AG04449 (cell line): ENCODE data around the gene GALM.

Experiments
- CTCF ChIA-PET: fragments of 350-600 bp; formaldehyde crosslinking; extraction: SDS; loops from one replicate; lab custom pipeline; 2021; ENCODE audit warnings: antibody characterized with exemption; lab: Yijun Ruan, JAX
- POLR2A ChIA-PET: fragments of 400-600, 350-600 bp; formaldehyde crosslinking; extraction: SDS; loops from one replicate; lab custom pipeline; 2020; ENCODE audit warnings: antibody characterized with exemption, inconsistent platforms; lab: Yijun Ruan, JAX
- DNase-seq: peaks from one replicate; pipeline ENCODE4 v3.0.0-alpha.2; 2010; ENCODE audit warnings: low read depth, low spot score
- H3K4me3 ChIP-seq: 2 replicates; pipeline ENCODE4 v1.5.1; 2011; ENCODE audit warnings: low read depth, mild to moderate bottlenecking, control low read depth, low read length
- CTCF ChIP-seq: IDR thresholded peaks from one replicate; pipeline ENCODE4 v1.5.1; 2011; ENCODE audit warnings: mild to moderate bottlenecking, moderate library complexity, low read length, control low read depth, inconsistent platforms; ENCODE audit not compliant: insufficient read depth; ENCODE audit errors: missing control alignments

The GALM gene

GRCh38 chr2:38622210-38622609, 43.7 kb upstream of the GALM start:
- DNase-seq = no peak
- H3K4me3 ChIP-seq = no peak overlapping the region
- CTCF ChIA-PET = no interaction called here
- POLR2A ChIA-PET = no interaction called here
- TF ChIP-seq CTCF = no peak

- CTCF ChIA-PET = interaction anchor here (1.2 to 2.2 kb wide), 4 partner anchors 8 to 114 kb away, joined by 3 to 12 read pairs (median 4); no protein-coding TSS in a partner anchor
- no peak overlapping the region for H3K4me3 ChIP-seq
- DNase-seq = no peak
- POLR2A ChIA-PET = no interaction called here
- TF ChIP-seq CTCF = no peak
These were observed 39.4 kb upstream of the GALM start for GRCh38 chr2:38626326-38627035.

- no peak overlapping the region for H3K4me3 ChIP-seq
- ChIA-PET CTCF (interaction anchor here (2.2 kb wide), 1 partner anchor 23 kb away, joined by 12 read pairs; no protein-coding TSS in a partner anchor), POLR2A (no interaction called here)
- no peak for DNase-seq
- TF ChIP-seq CTCF = no peak
These were observed 38.5 kb upstream of the GALM start for GRCh38 chr2:38627391-38627790.

- CTCF ChIA-PET = no interaction called here
- TF ChIP-seq CTCF = no peak
These were observed 36.2 kb upstream of the GALM start for GRCh38 chr2:38629684-38630083.

GRCh38 chr2:38631976-38632375, 33.9 kb upstream of the GALM start:
- no peak for TF ChIP-seq CTCF
- POLR2A ChIA-PET = no interaction called here
- no peak overlapping the region for H3K4me3 ChIP-seq
- DNase-seq = no peak
- CTCF ChIA-PET = no interaction called here

More at GRCh38 chr2:38629684-38630083, 36.2 kb upstream of the GALM start:
- DNase-seq = no peak
- POLR2A ChIA-PET = no interaction called here
- H3K4me3 ChIP-seq = no peak overlapping the region

GRCh38 chr2:38632980-38633379, 32.9 kb upstream of the GALM start:
- ChIA-PET CTCF (no interaction called here), POLR2A (no interaction called here)

More at GRCh38 chr2:38632980-38633379, 32.9 kb upstream of the GALM start:
- no peak for DNase-seq
- H3K4me3 ChIP-seq = no peak overlapping the region
- no peak for TF ChIP-seq CTCF
